GM18951 (cell line): ENCODE results near the gene MINDY4.

ENCODE experiments used
- POLR2A ChIP-seq: IDR thresholded peaks from 4 replicates; pipeline ENCODE4 v1.6.1; 2011; ENCODE audit warnings: mild to moderate bottlenecking; ENCODE audit not compliant: insufficient read length, insufficient read depth; ENCODE audit errors: extremely low read depth
- in situ Hi-C: fragments of 300-500 bp; cut with MboI; formaldehyde crosslinking; loops from one replicate; pipeline ENCODE4 v1.12.0; 2022; ENCODE audit warnings: low sequenced_read_pairs, mixed read lengths, inconsistent platforms; ENCODE audit not compliant: unreplicated experiment

Gene MINDY4

DNA sequence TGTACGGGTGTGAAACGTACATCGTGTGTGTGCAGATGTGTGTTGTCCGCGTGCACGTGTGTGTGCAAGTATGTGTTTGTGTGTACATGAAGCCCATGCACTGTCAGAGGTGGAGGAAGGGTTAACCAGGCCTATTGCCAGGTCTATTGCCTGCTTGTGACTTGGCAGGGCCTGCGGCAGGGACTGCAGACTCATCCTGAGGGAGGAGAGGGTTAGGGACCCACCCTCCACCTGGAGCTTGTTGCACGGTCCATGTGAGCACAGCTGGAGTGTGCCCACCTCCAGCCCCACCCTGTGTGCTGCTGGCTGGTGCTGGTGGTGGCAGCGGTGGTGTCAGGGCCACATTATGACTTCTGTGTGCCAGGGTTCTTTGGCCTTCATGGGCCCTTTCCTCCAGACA, 133.3 kb downstream of the MINDY4 start:
- no peak for TF ChIP-seq POLR2A
- in situ Hi-C loops = no loop called here

DNA sequence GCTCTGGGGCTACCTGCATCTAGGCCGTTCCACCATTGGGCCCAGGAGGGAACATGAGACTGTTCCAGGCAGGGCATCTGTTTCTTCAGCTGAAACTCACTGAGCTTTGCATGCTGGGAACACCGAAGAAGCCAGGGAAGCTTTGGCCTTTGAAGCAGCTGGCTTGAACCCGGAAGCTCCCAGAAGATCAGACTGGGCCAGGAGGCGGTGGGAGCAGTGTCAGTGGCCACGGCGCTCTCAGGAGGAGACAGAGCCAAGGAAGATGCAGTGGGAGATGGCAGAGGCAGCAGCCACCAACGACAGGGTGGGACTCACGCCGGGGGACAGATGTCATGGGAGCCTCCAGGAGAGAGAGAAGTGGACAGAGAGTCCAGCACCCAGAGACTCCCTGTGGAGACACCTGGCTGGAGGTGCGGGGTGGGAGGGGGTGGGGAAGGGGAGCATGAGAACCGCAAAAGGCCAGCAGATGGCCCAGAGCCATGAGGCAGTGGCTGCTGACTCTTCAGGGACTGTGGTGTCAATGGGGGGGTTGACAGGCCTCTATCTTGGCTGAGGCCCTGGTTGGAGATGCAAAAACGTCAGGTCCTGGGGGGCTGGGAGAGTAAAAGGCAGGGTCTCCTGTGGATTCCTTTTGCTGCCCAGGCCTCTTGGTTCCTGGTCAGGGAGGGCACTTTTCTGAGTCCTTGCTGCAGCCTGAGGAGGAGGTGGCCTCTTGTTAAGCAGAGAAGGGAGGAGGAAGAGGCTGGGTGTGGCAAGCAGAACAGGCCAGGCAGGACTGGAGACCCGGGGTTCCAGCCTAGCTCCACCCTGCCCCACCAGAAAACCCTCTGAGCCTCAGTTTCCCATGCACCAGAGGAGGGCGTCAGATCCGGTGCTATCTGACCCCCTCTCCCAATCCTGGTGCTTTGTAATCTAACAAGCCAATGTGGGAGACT, 134.1 kb downstream of the MINDY4 start:
- TF ChIP-seq POLR2A = no peak
- in situ Hi-C loops = no loop called here

DNA sequence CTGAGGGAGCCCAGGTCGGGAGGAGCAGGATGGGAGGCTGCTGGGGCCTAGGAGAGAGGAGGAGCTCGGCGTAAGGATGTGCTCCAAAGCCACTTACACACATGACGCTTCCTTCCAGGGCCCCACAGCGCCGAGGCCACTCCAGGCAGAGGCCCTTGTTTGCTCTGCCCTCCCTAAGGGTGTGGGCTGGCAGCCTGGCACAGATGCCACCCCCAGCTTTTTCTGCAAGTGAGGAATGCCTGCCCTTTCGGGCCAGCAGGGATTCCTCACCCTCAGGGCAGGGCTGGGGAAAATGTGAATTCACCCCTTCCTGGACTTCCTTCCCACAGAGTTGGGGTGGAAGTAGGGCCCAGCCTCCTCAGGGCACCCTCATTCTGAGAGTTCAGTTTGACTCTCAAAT, 134.8 kb downstream of the MINDY4 start:
- in situ Hi-C loops = no loop called here
- TF ChIP-seq POLR2A = no peak

DNA sequence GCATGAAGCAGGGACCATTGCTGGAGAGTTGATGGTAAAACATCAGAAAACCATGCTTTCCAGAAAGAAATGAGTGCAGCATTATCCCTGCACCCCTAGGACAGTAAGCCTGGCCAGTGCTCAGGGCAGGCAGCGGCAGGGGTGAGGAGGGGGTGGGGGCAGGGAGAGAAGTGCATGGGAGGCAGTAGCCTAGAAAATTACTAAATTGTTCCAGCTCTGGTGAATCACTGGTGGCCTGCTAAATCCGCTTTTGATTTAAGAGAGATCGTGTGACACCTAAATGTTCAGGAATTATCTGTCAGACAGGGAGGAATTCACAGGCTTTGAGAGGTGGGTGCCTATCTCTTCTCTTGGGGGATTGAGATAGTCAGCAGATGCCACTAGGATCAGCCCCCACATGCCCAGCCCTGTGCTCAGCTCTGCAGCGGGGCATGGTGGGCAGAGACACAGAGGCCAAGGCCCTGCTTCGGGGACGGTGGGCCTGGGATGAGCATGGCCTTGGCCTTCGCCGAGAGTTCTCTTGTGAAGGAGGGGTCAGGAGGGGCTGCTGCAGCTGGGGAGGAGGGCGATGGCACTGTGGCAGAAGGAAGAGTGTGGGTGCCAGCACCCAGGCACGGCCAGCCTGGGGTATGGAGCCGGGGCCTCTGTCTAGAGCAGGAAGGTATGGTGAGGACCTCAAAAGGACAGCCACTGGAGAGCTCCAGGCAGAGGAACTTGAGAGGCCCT, 135.5 kb downstream of the MINDY4 start:
- TF ChIP-seq POLR2A = no peak
- in situ Hi-C loops = no loop called here

DNA sequence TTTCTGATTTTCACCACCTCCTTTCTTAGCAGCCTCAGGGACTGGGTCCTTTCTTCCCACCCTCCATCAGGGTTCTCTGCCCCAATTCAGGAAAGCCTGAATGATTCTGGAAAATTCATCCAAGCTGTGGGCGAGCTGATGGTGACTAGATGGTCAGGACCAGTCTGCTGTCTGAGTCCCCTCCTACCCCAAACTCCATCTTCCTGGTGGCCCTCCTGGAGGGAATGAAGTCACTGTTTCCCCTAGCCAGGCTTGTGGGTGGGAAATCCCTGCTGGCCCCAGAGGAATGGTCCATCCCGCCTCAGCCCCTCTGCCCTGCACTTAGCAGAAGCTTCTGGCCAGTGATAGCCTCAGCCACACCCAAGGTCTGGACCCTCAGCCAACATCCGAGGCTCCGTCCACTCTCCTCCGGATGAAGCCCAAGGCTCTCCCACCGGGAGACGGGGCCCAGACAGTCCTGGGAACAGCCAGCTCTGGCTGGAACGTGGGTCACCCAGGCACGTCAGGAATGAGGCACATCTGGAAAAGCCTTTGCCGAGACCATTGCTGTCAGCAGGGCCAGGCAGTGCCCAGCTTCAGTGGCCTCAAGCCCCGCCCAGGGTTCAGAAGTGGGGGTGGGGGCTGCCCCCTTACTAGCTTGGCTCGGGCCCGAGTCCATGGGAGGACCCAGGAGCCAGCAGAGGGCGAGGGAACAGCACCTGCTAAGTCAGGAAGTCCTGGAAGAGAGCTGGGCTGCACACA, 136.5 kb downstream of the MINDY4 start:
- no peak for TF ChIP-seq POLR2A
- in situ Hi-C loops = no loop called here

DNA sequence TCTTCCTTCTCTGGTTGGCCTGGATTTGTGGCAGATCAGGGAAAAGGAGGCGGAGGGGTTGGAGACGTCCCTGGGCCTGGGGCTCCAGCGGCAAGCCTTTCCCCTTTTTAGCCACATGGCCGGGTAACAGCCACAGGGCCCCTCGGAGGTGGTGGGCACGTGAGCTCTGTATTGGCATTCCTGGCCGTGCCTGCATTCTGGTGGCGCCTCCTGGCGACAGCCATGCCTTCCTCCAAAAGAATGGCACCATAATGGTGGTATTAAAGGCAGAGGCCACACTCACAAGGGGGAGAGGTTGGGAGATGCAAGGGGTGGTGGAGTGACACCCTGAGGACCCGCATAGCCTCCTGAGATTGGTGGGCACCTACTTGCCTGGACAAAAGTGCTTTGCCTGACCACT, 137.5 kb downstream of the MINDY4 start:
- in situ Hi-C loops = no loop called here
- TF ChIP-seq POLR2A = no peak

DNA sequence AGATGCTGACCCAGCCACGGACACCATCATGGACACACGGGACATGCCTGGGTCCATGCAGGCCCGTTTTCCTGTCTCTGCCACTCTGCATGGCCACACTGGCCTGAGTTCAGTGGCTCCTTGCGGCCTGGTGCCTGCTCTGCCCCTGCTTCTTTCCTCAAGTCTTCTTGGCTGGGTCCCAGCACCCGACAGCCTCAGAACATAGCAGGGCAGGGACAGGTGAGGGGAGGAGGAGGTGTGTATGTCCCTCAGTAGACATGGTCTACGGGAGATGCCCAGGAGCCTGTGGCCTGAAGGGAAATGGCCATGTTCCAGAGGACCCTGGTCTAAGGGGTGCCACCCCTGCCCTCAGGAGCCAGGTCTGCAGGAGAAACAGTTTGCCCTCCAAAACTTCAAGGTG, 138.2 kb downstream of the MINDY4 start:
- TF ChIP-seq POLR2A = no peak
- in situ Hi-C loops = no loop called here

DNA sequence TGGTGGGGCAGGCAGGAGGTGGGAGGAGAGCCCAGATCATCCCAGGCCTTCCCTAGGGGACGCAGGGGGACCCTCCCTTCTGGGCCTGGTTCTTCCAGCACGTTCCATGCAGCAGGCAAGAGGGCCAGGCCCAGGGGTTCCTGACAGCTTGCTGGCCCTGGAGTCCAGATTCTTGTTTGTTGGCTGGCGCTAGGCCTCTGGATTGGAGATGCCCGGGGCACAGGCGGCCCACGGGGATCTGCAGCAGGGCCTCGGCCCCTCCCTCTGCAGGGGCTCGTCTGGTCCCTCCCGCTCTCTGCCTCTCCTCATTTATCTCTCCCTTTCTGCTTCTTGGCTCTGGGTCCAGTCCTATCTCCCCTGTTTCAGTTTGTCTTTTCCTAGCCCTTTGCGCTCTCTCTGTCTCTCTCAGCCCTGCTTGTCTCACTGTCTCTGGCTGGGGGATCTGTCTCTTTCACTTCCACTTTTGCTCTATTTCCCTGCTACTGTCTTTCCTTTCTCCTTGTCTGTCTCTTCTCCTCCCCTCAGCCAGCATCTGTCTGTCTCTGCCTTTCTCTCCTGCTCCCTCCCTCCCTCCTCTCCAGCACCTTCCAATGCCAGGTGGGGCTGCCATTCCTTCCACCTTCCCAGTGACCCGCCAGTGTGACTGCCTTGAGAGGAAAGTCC, 139.3 kb downstream of the MINDY4 start:
- no peak for TF ChIP-seq POLR2A

DNA sequence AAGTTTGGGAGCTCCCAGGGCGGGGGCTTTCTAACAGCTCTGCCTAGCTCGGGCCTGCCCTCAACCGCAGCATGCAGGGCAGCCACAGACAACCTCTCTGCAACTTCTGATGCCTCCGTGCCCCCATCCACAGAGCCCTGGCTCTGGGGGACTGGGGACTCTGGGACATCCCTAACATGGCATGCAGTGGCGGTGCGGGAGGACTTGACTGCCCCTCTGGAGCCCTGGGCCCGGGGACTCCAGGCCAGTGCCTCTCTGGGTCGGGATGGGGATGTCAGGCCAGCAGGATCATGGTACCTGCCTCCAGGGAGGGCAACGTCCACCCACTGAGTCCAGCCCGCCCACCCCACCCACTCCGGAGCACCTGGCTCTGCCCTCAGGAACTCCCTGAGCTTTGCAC, 139.9 kb downstream of the MINDY4 start:
- no peak for TF ChIP-seq POLR2A
- in situ Hi-C loops = no loop called here

More for the DNA sequence above, 139.3 kb downstream of the MINDY4 start:
- in situ Hi-C loops = no loop called here

DNA sequence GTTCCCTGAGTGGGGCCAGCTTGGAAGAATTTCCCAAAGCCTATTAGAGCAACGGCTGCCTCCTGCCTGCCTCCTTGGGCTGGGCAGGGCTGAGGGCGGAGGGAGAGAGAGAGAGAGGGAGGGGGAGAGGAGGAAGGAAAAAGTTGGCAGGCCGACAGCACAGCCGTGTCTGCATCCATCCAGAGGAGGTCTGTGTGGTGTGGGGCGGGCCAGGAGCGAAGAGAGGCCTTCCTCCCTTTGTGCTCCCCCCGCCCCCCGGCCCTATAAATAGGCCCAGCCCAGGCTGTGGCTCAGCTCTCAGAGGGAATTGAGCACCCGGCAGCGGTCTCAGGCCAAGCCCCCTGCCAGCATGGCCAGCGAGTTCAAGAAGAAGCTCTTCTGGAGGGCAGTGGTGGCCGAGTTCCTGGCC, 140.3 kb downstream of the MINDY4 start, which contains the start of gene AQP1:
AQP1 (plus strand) TSS at position 293 of the 409 bp plus-strand sequence; CDS start at position 350, 57 bp downstream.
- no peak for TF ChIP-seq POLR2A
- in situ Hi-C loops = no loop called here

DNA sequence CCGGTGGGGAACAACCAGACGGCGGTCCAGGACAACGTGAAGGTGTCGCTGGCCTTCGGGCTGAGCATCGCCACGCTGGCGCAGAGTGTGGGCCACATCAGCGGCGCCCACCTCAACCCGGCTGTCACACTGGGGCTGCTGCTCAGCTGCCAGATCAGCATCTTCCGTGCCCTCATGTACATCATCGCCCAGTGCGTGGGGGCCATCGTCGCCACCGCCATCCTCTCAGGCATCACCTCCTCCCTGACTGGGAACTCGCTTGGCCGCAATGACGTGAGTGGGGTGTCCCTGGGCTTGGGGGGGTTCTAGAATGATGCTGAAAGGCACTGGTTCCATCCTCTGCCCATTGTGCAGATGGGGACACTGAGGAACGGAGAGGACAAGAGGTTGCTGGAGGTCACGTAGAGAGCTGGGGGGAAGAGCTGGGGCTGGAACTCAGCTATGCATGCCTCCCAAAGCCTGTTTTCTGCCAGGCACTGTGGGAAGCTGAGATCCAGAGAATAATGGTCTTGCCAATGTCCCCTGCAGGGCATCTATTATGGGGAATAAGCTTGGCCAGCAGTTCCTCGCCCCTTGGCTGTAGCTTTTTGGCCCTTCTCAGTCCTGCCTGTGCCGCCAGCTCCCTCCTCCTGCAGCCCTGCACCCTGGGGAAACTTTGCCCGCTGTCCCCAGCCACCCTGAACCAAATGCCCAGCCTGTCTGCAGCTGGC, 141.0 kb downstream of the MINDY4 start:
- in situ Hi-C loops = no loop called here
- no peak for TF ChIP-seq POLR2A

DNA sequence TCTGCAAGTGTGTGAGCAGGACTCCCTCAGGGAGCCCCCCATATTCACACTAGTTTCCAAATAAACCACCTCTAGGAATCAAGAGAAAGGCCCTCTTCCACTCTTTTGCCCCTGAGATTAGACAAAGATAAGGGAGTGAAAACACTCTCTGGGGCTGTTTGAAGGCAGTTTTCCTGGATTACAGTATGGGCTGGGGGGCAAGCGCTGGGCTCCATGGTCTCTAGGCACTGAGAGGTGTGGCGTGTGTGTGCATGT, 141.4 kb downstream of the MINDY4 start:
- in situ Hi-C loops = no loop called here
- TF ChIP-seq POLR2A = no peak
